Stimulated activated CD4-positive, alpha-beta T cell treated with anti-CD3 and anti-CD28 coated beads, Interleukin-2, amount 100 ng/mL, for 4 hours (primary cell): ENCODE measurements around the gene SGF29.
A peak's percentile ranks its signal among the peaks of the same experiment; 100 is the strongest.
"Not testable (repeated sequence)": the region's sequence is repeated elsewhere in the genome, so short reads cannot be mapped to it uniquely, and the experiment has no call there.

Experiments
- DNase-seq: peaks from one replicate; pipeline ENCODE4 v3.0.0-alpha.2; 2020; ENCODE audit warnings: low read depth

SGF29 gene

DNA sequence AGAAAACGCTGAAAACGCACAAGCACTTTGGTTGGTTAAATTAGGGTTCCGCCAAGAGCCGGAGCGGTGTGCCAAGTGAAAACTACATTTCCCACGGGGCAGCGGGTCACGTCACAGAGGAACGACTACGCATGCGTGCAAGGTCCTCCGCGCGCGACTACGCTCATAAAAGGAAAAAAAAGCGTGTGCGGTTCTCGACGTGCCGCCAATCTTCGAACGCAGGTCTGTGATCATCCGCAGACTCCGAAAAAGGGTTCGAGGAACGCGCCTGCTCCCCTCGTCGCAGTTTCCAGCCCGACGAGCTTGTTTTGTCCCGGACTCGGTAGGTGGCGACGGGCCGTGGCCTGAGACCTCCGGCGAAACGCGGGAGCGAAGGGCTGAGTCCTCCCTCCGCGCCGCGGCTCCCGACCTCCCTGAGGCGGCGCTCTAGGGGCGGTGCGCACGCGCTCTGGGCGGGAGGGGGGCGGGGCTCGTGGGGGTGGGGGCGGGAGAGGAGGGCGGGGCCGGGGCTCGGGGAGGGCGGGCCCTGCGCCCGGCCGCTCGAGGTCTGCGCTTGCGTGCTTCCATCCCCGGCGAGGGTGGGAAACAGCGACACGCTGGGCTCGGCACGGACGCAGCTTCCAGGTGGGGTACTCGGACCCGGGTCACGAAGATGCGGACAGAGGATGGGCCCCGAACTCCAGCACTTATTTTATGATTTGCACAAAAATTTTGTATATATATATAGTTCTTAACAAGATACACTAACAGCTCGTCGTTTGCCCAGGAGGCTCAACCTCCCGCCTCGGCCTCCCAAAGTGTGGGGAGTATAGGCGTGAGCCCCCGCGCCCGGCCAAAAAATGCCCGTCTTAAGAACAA, at the start of gene SGF29:
TSS of gene SGF29 (plus strand) at position 145 of the 858 bp plus-strand sequence. CDS start 27,150 bp downstream, outside the sequence.
- peak; percentile 89 for DNase-seq

DNA sequence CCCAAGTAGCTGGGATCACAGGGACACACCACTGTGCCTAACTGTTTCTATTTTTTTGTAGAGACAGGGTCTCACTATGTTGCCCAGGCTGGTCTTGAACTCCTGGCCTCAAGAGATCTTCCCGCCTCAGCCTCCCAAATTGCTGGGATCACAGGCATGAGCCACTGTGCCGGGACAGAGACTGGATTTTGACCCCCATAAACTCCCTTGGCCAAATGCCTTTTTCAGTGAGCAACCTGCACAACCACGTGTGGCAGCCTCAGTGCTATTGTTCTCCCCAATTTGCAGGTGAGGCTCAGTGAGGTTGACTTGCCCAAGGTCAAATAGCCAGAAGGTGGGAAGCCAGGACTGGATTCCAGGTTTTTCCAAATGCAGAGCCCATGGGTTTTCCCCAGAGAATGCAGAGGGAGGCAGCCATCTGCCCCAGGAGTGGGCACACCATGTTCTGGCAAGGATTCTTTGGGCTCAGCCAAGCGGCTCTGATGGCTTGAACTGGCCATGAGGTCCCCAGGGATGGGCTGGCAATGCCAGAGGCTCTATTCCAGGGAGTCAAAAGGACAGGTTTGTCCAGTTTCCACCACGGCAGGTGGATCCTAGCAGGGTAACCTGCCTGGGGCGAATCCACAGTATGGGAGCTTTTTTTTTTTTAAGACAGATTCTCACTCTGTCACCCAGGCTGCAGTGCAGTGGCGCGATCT, 48.9 kb upstream of the SGF29 start:
- no peak for DNase-seq

DNA sequence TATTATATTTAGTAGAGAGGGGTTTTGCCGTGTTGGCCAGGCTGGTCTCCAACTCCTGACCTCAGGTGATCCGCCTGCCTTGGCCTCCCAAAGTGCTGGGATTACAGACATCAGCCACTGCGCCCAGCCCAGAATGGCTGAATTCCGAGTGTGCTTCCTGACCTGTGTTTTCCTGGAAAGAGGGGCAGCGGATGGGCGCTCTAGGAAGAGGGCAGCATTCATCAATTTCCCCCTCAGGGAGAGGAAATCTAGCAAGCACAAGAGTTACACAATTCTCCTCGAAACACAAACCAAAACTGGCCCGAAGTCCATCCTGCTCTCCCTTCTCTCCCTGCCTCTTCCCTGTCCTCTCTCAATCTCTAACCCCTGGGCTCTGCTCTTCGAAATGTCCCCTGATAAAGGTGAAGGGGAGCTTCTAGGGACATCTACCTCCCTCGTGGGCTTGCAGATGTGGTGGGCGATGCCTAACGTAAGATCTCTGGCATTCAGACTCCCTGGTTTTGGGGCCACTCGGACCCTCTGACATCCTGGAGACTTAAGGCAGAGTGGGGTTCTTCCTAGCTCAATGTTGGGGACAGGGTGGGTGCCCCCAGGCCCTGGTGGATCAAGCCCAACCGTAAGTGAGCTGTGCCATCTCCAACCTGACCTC, 48.1 kb upstream of the SGF29 start:
- no peak for DNase-seq

DNA sequence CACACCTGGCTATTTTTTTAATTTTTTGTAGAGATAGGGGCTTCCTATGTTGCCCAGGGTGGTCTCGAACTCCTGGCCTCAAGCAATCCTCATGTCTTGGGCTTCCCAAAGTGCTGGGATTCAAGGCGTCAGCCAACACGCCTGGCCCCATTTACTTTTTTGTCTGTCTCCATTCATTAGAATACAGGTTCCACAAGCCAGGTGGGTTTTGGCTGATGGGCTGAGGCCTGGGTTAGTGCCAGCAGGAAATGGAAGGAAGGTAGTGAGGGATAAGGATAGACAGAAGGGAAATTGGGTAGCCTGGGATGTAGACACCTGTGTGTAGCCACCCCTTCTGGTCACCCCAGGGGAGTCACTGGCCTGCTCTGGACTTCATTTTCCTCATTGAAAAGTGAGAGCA, 42.7 kb upstream of the SGF29 start:
- DNase-seq: no peak

DNA sequence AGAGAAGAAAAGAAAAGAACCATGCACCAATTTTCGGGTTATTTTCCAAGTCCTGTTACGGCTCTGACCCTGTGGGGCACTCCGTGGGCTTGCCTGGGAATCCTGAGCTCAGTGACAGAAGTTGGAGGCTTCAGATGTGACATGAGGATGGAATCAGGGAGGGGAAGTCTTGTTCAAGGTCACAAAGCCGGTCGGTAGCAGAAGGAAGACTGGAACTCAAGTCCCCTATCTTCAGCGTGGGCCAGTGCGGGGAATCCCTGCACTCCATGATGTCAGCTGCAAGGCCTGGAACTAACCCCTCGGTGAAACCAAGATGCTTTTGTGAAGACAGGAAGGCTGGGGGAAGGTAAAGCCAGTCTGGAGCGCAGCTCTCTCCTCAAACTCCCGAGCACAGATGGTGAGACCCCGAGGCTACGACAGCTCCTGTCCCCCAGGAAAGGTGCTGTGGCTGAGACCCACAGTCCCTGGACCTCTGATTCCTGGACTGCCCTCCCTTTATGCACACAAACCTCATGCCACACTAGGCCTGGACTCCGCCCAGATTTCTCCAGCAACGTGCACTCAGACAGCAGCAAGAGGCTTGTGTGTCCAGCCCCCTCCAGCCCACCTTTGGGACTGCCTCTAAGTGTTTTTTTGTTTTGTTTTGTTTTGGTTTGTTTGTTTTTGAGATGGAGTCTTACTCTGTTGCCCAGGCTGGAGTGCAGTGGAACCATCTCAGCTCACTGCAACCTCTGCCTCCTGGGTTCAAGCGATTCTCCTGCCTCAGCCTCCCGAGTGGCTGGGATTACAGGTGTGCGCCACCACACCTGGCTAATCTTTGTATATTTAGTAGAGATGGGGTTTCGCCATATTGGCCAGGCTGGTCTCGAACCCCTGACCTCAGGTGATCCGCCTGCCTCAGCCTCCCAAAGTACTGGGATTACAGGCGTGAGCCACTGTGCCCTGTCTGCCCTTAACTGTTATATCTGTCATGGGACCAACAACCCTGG, 41.6 kb upstream of the SGF29 start:
- no peak for DNase-seq

DNA sequence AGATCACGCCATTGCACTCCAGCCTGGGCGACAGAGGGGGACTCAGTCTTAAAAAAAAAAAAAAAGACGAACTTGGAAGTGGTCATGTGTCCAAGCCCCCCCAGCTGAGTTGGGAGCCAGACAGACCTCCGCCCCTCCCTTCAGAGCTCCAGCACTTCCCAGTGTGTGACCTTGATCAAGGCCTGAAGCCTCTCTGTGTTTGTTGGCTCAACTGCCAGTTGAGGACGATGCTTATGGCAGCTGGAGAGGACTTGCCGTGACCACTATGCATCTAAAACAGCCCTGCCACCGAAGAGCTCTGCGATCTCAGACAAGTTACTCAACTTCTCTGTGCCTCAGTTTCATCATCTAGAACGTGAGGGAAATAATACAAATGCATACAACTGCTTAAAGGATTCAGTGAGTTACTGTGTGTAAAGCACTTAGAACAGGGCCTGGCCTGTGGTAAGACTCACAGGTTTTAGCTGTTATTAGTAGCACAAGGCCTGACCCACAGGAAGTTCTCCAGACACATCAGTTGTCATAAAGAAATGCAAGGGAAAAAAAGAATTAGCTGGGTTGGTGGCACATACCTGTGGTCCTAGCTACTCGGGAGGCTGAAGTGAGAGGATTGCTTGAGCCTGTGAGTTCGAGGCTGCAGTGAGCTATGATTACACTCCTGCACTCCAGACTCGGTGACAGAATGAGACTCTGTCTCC, 40.1 kb upstream of the SGF29 start:
- DNase-seq: no peak

DNA sequence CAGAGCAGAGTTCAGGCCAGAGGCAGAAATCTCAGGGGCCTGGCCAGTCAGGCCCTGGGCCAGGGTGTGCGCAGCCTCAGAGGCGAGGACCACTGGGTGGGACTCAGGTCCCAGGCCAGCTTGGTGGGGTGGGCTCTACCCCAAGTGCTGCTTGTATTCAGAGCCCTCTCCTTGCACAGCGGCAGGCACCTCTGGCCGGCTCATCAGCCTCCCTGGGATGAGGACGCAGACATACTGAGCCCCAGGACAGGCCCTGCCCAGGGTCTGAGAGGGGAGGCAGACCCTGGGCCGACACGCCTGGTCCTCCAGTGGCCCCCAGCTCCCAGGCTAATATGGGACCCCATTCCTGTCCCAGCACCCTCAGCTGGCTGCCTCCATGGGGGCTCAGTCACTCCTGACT, 39.5 kb upstream of the SGF29 start:
- no peak for DNase-seq

DNA sequence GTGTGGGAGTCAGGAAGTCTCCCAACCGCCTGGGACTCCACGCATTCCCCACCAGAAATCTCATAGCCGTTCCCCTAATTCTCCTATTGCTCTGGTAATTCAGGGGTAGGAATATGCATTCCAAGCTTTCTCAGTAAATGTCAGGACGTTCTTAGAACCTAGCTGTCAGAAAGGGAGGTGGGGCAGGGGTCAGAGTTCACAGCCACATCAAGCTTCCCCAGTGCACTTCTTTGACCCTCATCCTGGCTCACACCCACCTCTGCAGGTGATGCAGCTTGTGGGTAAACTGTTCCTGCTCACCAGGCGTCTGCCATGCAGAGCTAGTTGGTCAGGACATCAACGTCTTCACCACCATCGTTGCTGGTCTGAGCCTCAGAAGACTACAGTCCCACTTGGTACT, 33.0 kb upstream of the SGF29 start:
- DNase-seq: no peak

DNA sequence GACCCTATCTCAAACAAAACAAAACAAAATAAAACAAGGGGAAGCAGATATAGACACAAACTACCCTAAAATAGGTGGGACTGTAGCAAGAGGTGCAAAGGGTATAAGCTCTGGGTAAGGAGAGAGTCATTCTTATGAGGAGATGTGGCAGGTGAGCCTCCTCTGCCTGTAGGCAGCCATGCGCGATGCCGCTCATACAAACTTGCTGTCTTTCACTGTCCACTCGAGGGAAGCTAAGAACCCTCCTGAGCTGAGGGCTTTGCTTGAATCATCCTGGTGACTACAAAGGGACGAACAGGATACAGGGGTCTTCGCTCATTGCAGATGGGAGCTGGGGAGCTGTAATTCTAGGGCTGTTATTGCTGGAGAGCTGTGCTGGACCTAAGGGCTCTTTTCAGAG, 32.3 kb upstream of the SGF29 start:
- DNase-seq: no peak

DNA sequence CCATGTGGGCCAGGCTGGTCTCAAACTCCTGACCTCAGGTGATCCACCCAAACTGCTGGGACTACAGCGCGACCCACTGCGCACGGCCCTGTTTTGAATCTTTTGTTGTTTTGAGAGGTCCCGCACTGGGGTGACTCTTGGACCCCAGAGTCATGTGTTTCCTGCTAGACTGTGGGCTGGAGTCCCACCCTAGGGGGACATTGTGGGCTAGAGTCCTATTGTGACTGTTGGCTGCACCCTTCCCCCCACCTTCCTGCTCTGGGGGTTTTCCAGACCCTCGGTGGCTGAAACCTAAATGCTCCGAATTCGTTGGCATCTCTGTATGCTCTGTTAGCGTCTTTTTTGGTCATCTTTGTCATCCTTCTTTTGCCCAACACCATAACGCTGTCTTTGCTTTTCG, 30.9 kb upstream of the SGF29 start:
- no peak for DNase-seq

DNA sequence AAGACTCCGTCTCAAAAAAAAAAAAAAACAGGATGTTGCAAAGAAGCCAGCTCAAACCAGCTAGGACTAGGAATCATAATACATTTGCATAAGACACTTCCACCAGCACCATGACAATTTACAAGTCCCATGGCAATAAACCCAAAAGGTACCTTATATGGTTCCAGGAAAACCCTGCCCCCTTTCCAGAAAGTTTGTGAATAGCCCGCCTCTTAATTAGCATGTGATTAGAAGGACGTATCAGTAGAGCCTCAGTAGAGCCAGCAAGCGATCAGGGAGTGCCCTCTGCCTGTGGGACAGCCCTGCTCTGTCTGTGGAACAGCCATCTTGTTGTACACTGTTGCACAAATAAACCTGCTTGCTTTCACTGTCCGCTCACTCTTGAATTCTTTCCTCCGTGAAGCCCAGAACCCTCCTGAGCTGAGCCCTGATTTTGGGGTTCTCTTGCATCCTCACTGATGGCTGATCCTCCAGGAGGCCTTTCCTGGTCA, 29.0 kb upstream of the SGF29 start:
- no peak for DNase-seq

DNA sequence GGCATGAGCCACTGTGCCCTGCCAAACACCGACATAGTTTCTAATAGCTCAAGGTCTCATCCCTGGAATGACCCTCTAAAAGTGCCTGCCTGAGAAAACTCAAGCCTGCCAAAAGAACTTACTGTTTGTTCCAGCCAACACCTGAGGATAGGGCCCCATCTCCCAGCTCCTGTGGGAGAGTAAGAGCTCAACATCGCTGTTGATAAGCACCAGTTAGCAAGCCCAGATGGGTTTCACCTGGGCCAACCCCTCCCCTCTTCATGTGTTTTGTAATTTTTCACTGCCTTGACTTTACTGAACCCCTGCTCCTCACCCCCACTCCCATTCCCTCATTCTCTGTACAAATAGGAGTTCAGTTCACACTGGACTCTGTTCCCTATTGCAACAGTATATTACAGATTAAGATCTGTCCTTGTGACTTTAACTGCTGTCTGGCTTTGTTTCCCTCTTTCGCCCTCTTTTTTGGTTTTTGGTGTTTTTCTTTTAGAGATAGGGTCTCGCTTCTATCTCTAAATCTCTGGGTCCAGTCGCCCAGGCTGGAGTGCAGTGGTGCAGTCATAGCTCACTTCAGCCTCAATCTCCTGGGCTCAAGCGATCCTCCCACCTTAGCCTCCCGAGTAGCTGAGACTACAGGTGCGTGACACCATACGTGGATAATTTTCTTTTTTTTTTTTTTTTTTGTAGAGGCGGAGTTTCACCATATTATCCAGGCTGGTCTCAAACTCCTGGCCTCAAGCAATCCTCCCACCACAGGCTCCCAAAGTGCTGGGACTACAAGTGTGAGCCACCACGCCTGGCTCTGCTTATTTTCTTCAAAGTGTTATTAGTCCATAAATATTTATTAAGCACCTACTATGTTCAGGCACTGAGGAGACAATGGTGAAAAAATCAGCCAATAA, 27.3 kb upstream of the SGF29 start:
- no peak for DNase-seq

DNA sequence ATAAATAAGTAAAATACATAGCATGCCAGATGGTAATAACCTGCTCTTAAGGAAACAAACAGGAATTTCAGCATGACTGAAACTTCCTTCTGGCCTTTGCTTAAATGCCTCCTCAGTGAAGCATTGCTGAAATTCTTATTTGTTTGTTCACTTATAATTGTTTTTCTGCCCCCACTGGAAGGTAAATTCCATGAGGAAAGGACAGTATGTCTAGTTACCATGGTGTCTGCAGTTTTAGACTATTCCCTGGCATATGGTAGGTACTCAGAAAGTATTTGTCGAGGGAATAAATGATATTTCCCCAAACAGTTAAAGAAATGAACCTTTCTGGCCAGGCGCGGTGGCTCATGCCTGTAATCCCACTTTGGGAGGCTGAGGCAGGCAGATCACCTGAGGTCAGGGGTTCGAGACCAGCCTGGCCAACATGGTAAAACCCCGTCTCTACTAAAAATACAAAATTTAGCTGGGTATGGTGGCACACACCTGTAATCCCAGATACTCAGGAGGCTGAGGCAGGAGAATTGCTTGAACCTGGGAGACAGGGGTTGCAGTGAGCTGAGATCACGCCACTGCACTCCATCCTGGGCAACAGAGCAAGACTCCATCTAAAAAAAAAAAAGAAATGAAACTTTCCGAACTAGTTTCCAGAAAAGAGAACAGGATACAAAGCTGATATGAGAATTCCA, 26.5 kb upstream of the SGF29 start:
- DNase-seq: not testable (repeated sequence)

DNA sequence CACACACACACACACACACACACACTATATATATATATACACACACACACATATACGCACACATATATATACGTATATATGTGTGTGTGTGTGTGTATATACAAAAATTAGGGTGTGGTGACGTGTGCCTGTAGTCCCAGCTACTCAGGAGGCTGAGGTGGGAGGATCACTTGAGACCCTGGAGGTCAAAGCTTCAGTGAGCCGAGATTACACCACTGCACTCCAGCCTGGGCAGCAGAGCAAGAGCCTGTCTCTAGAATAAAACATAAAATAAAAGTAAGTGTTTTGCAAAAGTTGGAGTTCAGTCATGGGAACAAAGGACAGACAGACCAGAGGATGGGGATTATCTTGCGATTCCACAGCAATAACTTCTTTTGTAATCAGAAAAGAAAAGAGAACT, 25.7 kb upstream of the SGF29 start:
- DNase-seq: no peak

DNA sequence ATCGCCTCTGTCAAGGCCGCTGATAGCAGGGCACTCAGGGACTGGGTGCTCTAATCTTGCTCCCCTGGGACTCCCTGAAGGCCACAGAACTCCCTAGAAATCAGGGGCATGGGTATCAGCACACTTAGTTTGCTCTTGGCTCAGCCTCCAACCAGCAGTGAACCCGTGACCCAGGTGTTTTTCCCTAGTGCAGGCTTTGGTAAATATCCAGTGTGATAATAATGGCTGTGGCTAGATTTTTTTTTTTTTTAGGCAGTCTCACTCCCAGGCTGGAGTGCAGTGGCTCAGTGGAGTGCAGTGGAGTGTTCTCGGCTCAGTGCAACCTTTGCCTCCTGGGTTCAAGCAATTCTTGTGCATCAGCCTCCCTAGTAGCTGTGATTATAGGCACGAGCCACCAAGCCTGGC, 25.3 kb upstream of the SGF29 start:
- DNase-seq: no peak

DNA sequence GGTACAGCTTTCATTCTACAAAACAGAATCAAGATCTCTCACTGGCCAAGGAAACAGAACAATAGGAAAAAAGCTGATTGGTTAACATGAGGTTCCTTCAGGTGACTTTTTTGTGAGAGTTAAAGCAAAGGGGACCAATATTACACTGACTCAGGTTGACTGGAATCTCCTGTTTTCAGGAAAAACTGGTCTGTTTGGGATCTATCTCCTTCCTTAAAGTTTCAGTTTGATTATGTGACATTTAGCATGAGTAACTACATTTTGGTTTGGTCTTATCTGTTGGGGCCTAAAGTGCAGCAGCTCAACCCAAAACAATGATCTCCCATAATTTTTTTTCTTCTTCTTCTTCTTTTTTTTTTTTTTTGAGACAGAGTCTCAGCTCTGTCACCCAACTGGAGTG, 24.6 kb upstream of the SGF29 start:
- DNase-seq: no peak

DNA sequence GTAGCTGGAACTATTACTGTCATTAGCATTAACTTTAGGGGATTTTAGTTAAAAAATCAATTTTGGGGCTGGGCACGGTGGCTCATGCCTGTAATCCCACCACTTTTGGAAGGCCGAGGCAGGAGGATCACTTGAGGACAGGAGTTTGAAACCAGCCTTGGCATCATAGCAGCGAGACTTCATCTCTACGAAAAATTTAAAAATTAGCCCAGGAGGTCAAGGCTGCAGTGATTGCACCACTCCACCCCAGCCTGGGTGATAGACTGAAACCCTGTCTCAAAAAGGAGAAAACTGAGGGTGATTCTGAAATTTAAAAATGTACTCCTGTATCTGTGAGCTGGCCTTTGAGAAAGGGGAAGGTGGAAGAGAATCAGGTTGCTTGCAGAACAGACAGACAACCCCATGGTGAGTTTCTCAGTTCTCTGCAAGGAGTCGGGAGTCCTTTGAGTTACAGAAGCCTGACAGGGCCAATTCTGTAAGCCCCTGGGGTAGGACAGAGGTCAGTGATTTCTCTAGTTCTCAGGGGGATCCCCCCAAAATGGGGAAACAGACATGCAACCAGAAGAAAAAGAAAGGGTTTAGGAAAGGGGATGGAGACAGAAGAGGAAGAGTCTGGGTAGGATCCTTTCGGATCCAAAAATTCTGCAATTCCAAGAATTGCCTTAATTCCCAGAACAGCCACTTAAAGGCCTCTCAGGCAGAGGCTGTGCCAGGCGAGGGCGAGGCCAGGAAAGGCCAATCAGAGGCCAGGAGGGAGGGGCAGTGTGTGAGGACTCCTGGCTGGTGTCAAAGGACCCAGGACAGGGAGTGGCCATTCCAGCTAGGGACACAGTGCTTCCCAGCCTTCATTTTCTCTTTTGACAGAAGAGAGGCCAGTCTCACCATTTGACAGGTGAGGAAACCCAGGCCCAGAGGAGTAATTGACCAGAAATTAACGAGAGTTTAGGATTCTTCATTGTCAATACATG, 21.7 kb upstream of the SGF29 start:
- DNase-seq: no peak
